SU-DHL-6 (cell line): ENCODE measurements around the gene HLA-F.

Source experiments
- H2AFZ ChIP-seq: fragments of 200-600 bp; sonication (generic); 2 replicates; pipeline ENCODE4 v1.6.1; 2014; ENCODE audit warnings: low read depth, mild to moderate bottlenecking, moderate library complexity, mixed read lengths, antibody characterized with exemption, low read length; ENCODE audit not compliant: severe bottlenecking
- H3F3A ChIP-seq: fragments of 200-600 bp; shearing (Covaris generic); 2 replicates; pipeline ENCODE4 v1.6.0; 2016; ENCODE audit warnings: antibody characterized with exemption, mild to moderate bottlenecking; ENCODE audit not compliant: insufficient read depth
- H3K27ac ChIP-seq: fragments of 200-600 bp; sonication (generic); 2 replicates; pipeline ENCODE4 v1.5.1; 2016; ENCODE audit warnings: low read depth, mild to moderate bottlenecking, low read length, moderate library complexity, mixed read lengths
- H3K27me3 ChIP-seq: fragments of 200-600 bp; sonication (generic), shearing (Covaris generic); 2 replicates; pipeline ENCODE4 v1.6.0; 2014; ENCODE audit warnings: mild to moderate bottlenecking, low read length
- H3K36me3 ChIP-seq: fragments of 200-600 bp; sonication (generic); 2 replicates; pipeline ENCODE4 v1.6.1; 2014; ENCODE audit warnings: mild to moderate bottlenecking, low read length, mixed read lengths
- H3K4me2 ChIP-seq: fragments of 300-600, 200-600 bp; shearing (Covaris generic), sonication (generic); 2 replicates; pipeline ENCODE4 v1.6.0; 2014; ENCODE audit warnings: low read length, low read depth, mild to moderate bottlenecking; ENCODE audit not compliant: poor library complexity, severe bottlenecking
- H3K4me3 ChIP-seq: fragments of 200-600 bp; sonication (generic); 2 replicates; pipeline ENCODE4 v1.5.1; 2014; ENCODE audit warnings: antibody characterized with exemption, low read length, mild to moderate bottlenecking, mixed read lengths; ENCODE audit not compliant: insufficient read depth, poor library complexity, severe bottlenecking
- H3K79me2 ChIP-seq: fragments of 200-600 bp; sonication (generic); 2 replicates; pipeline ENCODE4 v1.6.1; 2014; ENCODE audit warnings: mild to moderate bottlenecking, low read length, moderate library complexity; ENCODE audit not compliant: insufficient read depth
- H3K9ac ChIP-seq: fragments of 200-600 bp; sonication (generic); 2 replicates; pipeline ENCODE4 v1.7.0; 2014; ENCODE audit warnings: mild to moderate bottlenecking, low read length
- H3K9me2 ChIP-seq: fragments of 200-600 bp; sonication (generic); replicated peaks from 2 replicates; pipeline ENCODE4 v1.6.1; 2014; ENCODE audit warnings: low read length; ENCODE audit not compliant: insufficient read depth
- H3K9me3 ChIP-seq: fragments of 200-600 bp; sonication (generic); 2 replicates; pipeline ENCODE4 v1.6.1; 2014; ENCODE audit warnings: low read length, mixed read lengths; ENCODE audit not compliant: insufficient read depth
- H4K20me1 ChIP-seq: fragments of 200-600 bp; sonication (generic); 2 replicates; pipeline ENCODE4 v1.6.1; 2014; ENCODE audit warnings: low read depth, mild to moderate bottlenecking, antibody characterized with exemption, low read length, moderate library complexity, mixed read lengths
- EZH2phosphoT487 ChIP-seq: fragments of 200-600 bp; sonication (generic), shearing (Covaris generic); conservative IDR thresholded peaks from 2 replicates; pipeline ENCODE4 v1.6.1; 2018; ENCODE audit warnings: mild to moderate bottlenecking, antibody characterized with exemption, low read length, moderate library complexity, mixed read lengths
- TF ChIP-seq, protein P1 (sequence below): fragments of 200-600 bp; sonication (generic); IDR thresholded peaks from one replicate; pipeline ENCODE4 v1.5.1; 2017; ENCODE audit warnings: antibody characterized with exemption, mild to moderate bottlenecking, low read length, moderate library complexity; ENCODE audit not compliant: insufficient read depth, poor library complexity, severe bottlenecking

Gene HLA-F

DNA sequence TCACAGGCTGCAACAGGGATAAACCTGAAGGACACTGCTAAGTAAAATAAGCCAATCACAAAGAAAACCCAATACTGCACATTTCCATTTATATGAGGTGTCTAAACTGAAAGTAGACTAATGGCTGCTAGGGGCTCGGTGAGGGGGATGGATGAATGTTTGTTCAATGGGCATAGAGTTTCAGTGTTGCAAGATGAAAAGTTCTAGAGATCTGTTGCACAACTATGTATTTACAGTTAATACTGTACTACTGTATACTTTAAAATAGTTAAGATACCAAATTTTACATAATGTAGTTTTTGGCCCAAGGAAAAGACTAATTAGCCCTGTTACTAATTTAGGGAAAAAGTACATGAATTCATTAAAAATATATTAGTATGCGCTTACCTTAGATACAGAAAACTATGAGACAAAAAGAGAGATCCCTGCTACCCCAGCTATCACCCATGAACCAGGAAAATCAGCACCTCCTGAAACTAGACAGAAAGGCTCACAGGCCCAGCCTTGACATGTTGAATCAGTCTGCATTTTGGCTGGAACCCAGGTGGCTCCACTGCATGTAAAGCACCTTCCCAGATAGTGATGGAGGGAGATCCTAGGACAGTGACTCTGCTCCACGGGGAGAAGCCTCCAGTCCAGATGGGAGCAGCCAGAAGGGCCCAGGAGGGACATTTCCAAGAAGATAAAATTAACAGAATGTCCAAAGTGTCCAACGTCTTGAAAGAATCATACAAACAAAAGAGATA lies 16.1 kb downstream of the HLA-F start:
- H3K36me3 ChIP-seq, result no peaks in the 10 kb centered on the region
- no peak overlapping the region for H3K4me2 ChIP-seq
- H3K27me3 ChIP-seq, result no peaks in the 10 kb centered on the region
- H4K20me1 ChIP-seq, result no peaks in the 10 kb centered on the region
- H3K79me2 ChIP-seq, result no peaks in the 10 kb centered on the region
- no peak for TF ChIP-seq EZH2phosphoT487
- TF ChIP-seq, protein P1, sequence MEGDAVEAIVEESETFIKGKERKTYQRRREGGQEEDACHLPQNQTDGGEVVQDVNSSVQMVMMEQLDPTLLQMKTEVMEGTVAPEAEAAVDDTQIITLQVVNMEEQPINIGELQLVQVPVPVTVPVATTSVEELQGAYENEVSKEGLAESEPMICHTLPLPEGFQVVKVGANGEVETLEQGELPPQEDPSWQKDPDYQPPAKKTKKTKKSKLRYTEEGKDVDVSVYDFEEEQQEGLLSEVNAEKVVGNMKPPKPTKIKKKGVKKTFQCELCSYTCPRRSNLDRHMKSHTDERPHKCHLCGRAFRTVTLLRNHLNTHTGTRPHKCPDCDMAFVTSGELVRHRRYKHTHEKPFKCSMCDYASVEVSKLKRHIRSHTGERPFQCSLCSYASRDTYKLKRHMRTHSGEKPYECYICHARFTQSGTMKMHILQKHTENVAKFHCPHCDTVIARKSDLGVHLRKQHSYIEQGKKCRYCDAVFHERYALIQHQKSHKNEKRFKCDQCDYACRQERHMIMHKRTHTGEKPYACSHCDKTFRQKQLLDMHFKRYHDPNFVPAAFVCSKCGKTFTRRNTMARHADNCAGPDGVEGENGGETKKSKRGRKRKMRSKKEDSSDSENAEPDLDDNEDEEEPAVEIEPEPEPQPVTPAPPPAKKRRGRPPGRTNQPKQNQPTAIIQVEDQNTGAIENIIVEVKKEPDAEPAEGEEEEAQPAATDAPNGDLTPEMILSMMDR, result no peak
- no peak overlapping the region for H3K9ac ChIP-seq
- no peak overlapping the region for H3K4me3 ChIP-seq
- no peaks in the 10 kb centered on the region for H3K9me3 ChIP-seq
- H3K9me2 ChIP-seq, result no peaks in the 10 kb centered on the region
- no peaks in the 10 kb centered on the region for H3F3A ChIP-seq
- no peak overlapping the region for H2AFZ ChIP-seq
- no peak overlapping the region for H3K27ac ChIP-seq

DNA sequence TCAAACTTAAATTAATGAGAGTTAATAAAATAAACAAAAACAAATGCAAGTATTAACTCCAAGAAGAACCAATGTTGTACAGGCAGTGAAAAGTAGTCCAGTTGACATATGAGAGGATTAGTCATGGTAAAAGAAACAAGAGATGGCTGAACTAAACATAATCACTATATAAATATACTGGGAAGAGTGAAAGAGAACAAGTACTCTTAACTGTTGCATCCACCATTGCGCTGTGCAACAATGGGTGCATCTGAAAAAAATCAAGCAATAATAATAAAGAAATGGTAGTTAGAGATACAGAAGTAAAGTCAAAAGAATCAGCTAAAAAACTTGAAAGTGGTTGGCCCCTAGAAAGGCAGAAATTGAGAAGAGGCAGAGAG lies 16.6 kb downstream of the HLA-F start:
- Histone ChIP-seq H3K9me2 (no peaks in the 10 kb centered on the region), H3K27me3 (no peaks in the 10 kb centered on the region), H4K20me1 (no peaks in the 10 kb centered on the region), H3K36me3 (no peaks in the 10 kb centered on the region), H3K79me2 (no peaks in the 10 kb centered on the region), H3K9ac (no peak overlapping the region), H3K9me3 (no peaks in the 10 kb centered on the region), H3K27ac (no peak overlapping the region), H3F3A (no peaks in the 10 kb centered on the region), H3K4me2 (no peak overlapping the region), H2AFZ (no peak overlapping the region), H3K4me3 (no peak overlapping the region)
- TF ChIP-seq EZH2phosphoT487, result no peak
- TF ChIP-seq, protein P1, result no peak

DNA sequence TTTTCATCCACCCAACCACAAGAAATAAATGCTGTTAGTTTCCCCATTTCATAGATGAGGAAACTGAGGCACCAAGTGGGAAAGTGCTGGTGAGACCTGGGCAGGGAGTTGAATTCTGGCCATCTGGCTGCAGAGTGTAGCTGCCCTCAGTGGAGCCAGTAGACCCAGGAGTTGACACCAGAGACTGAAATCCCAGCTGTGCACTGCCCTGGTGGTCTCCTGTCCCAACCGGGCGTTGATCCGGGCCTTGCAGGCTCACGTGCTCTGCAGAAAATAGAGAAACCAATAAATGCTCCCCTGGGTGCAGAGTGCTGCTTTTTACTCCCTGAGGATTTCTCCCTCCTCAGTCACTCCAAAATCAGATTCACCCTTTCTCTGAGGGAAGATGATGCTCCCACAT lies 18.4 kb downstream of the HLA-F start:
- H3K9me2 ChIP-seq, result no peaks in the 10 kb centered on the region
- no peak overlapping the region for H2AFZ ChIP-seq
- TF ChIP-seq EZH2phosphoT487, result no peak
- TF ChIP-seq, protein P1, result no peak
- no peaks in the 10 kb centered on the region for H4K20me1 ChIP-seq
- no peaks in the 10 kb centered on the region for H3K79me2 ChIP-seq
- H3K27me3 ChIP-seq, result no peaks in the 10 kb centered on the region
- no peak overlapping the region for H3K27ac ChIP-seq
- H3K4me3 ChIP-seq, result no peak overlapping the region
- no peaks in the 10 kb centered on the region for H3F3A ChIP-seq
- H3K36me3 ChIP-seq, result no peaks in the 10 kb centered on the region
- no peak overlapping the region for H3K4me2 ChIP-seq
- H3K9ac ChIP-seq, result no peak overlapping the region
- H3K9me3 ChIP-seq, result no peaks in the 10 kb centered on the region
